ENCODE measurements around the gene RAB11B.

DNA sequence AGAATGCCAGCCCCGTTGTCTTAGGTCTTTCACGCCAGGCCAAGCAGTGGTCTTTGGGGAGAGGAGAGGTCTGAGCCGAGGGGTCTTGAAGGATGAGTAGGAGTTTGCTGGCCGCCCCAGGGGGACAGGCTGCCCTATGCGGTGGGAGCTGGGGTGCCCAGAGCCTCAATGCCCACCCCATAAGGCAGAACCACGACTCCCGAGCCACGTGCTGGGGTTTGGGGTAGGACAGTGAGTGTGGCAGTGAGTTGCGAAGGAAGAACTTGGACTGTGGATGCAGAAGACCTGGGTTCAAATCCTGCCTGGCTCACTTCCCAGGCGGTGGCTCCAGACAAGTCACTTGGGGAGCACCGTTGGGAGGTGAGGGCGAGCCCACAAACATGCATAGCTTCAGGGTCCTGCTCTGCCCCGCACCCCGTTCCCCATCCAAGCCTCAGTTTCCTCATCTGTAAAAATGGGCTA, 5.5 kb downstream of the RAB11B start:
- TF ChIP-seq POLR2A (IDR thresholded peaks at IDR 0.05; ENCODE audit: low read length) (no peak), GATA1 (IDR thresholded peaks at IDR 0.05; ENCODE audit: low read depth, low read length) (no peak)
